Panc1 (cell line): ENCODE data around the gene INSYN2B. TPM values are rescaled to one million over a fixed set of nuclear protein-coding genes. Genes with fewer than 3 reads are reported as not detected.

Experiments
- ATAC-seq: fragments of 200-7000 bp; cut with Tn5 transposase; 2 replicates; pipeline ENCODE4 v1.9.1; 2020; ENCODE audit warnings: mild to moderate bottlenecking, moderate library complexity
- BruUV-seq: library from RNA; stranded (reverse); fragments of 400-500 nt; replicated peaks from 2 replicates; lab custom pipeline; 2021; lab: Mats Ljungman, UMichigan
- CTCF ChIA-PET: fragments of 300-600 bp; sonication (Branson Sonifier 250); formaldehyde crosslinking; loops from one replicate; lab custom pipeline; 2022; ENCODE audit warnings: antibody characterized with exemption; lab: Charles Lee
- POLR2A ChIA-PET: fragments of 300-600 bp; sonication (Branson Sonifier 250); formaldehyde crosslinking; loops from one replicate; lab custom pipeline; 2022; ENCODE audit warnings: antibody characterized with exemption; lab: Charles Lee
- DNase-seq: peaks from one replicate; pipeline ENCODE4 v3.0.0-alpha.2; 2010; ENCODE audit warnings: low read depth, low spot score
- H3K27ac ChIP-seq: 2 replicates; pipeline ENCODE4 v1.5.1; 2011; ENCODE audit warnings: mild to moderate bottlenecking, low read length, inconsistent platforms
- H3K27me3 ChIP-seq: fragments of 200-500 bp; sonication (Bioruptor generic); 2 replicates; pipeline ENCODE4 v1.6.0; 2014; ENCODE audit warnings: low read length, inconsistent platforms; ENCODE audit not compliant: control insufficient read depth, insufficient read depth
- H3K36me3 ChIP-seq: fragments of 200-500 bp; sonication (Bioruptor generic); 2 replicates; pipeline ENCODE4 v1.5.1; 2014; ENCODE audit warnings: inconsistent platforms, mild to moderate bottlenecking, low read length, moderate library complexity; ENCODE audit not compliant: control insufficient read depth, insufficient read depth
- H3K4me1 ChIP-seq: 2 replicates; pipeline ENCODE4 v1.5.1; 2011; ENCODE audit warnings: inconsistent platforms, mild to moderate bottlenecking, low read length, moderate library complexity; ENCODE audit not compliant: control insufficient read depth, insufficient read depth
- H3K4me3 ChIP-seq, 2 experiments: 2 replicates each; pipeline ENCODE4 v1.5.1; 2011 to 2012; ENCODE audit warnings: low read depth in 2 of 2, low read length in 2 of 2, mild to moderate bottlenecking in 2 of 2, inconsistent platforms in 1 of 2, moderate library complexity in 1 of 2
- H3K9me3 ChIP-seq: fragments of 200-500 bp; sonication (Bioruptor generic); 2 replicates; pipeline ENCODE4 v1.5.1; 2014; ENCODE audit warnings: low read depth, mild to moderate bottlenecking, inconsistent platforms, low read length, moderate library complexity; ENCODE audit not compliant: control insufficient read depth, insufficient read depth
- CTCF ChIP-seq: fragments of 450-650 bp; IDR thresholded peaks from 2 replicates; pipeline ENCODE4 v1.5.1; 2017; ENCODE audit warnings: mild to moderate bottlenecking
- POLR2AphosphoS5 ChIP-seq: IDR thresholded peaks from 2 replicates; pipeline ENCODE4 v1.6.1; 2012; ENCODE audit warnings: mild to moderate bottlenecking, low read depth, low read length, moderate library complexity
- REST ChIP-seq, 2 experiments: IDR thresholded peaks; 2 replicates each; pipeline ENCODE4 v1.6.1; 2011 to 2012; ENCODE audit warnings: low read depth in 2 of 2, control low read depth in 1 of 2, low read length in 1 of 2, mild to moderate bottlenecking in 1 of 2, moderate library complexity in 1 of 2; ENCODE audit not compliant: insufficient read depth in 1 of 2
- SIN3A ChIP-seq: IDR thresholded peaks from 2 replicates; pipeline ENCODE4 v1.6.1; 2012; ENCODE audit warnings: low read depth, mild to moderate bottlenecking, low read length, moderate library complexity, borderline replicate concordance; ENCODE audit not compliant: insufficient read depth
- TCF7L2 ChIP-seq: IDR thresholded peaks from 2 replicates; pipeline ENCODE4 v1.6.1; 2011; ENCODE audit warnings: mild to moderate bottlenecking, low read depth, low read length, inconsistent platforms
- in situ Hi-C: cut with HindIII; loops from 2 replicates; pipeline ENCODE4 v1.10.0; 2016; ENCODE audit warnings: low sequenced_read_pairs, low pct_unique_long_range_greater_than_20kb
- intact Hi-C: fragments of 100-400 bp; cut with micrococcal nuclease; formaldehyde crosslinking; loops from one replicate; pipeline ENCODE4 v1.10.0; 2022; ENCODE audit not compliant: unreplicated experiment
- total RNA-seq: library from RNA; stranded (reverse); gene quantifications from one replicate; pipeline ENCODE4 v1.2.1, GENCODE V29; 2021; ENCODE audit not compliant: unreplicated experiment

The INSYN2B gene
- total RNA-seq, 1 experiment from 2014 or later, result 0.28 TPM

DNA sequence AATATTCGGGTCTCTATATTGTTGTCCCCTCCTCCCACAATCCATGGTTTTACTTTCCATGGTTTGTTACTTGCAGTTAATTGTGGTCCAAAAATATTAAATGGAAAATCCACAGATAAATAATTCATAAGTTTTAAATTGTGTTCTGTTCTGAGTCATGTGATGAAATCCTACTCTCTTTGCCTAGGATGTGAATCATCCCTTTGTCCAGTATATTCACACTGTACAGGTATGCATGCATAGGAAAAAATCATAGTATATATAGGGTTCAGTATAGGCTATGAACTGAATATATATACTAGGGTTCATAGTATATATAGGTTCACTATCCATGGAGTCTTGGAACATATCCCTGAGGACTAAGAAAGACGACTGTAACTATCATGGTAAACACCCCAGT is 19.6 kb downstream of the INSYN2B start:
- Histone ChIP-seq H3K36me3 (no peaks in the 10 kb centered on the region), H3K9me3 (no peaks in the 10 kb centered on the region), H3K27ac (no peak overlapping the region), H3K4me3 (no peak overlapping the region), H3K4me1 (no peaks in the 10 kb centered on the region), H3K27me3 (no peaks in the 10 kb centered on the region)
- ChIA-PET POLR2A (no interaction called here), CTCF (no interaction called here)
- DNase-seq (no peak), ATAC-seq (no peak)
- intact Hi-C loops (no loop called here), in situ Hi-C loops (no loop called here)
- no peak for TF ChIP-seq CTCF
- no peak for TF ChIP-seq REST (IDR thresholded peaks at IDR 0.05; ENCODE audit: insufficient read depth in 1 of 2, low read depth in 2 of 2, low read length in 1 of 2)
- TF ChIP-seq POLR2AphosphoS5, result no peak
- no peak for TF ChIP-seq TCF7L2
- no peak for TF ChIP-seq SIN3A
- BruUV-seq, result no TSS peak

GRCh38 chr5:169958278-169958677 is 22.0 kb downstream of the INSYN2B start:
- Histone ChIP-seq H3K4me3 (no peak overlapping the region), H3K9me3 (no peaks in the 10 kb centered on the region), H3K27ac (no peak overlapping the region), H3K36me3 (no peaks in the 10 kb centered on the region), H3K4me1 (no peaks in the 10 kb centered on the region), H3K27me3 (no peaks in the 10 kb centered on the region; the same call in 1 of the 2 replicates)
- POLR2A ChIA-PET, result no interaction called here
- CTCF ChIA-PET, result no interaction called here
- DNase-seq, result no peak
- in situ Hi-C loops, result no loop called here
- TF ChIP-seq POLR2AphosphoS5 (no peak), SIN3A (no peak), TCF7L2 (no peak), REST (IDR thresholded peaks at IDR 0.05; ENCODE audit: insufficient read depth in 1 of 2, low read depth in 2 of 2, low read length in 1 of 2) (no peak), CTCF (no peak)
- no TSS peak for BruUV-seq
- intact Hi-C loops, result no loop called here
- no peak for ATAC-seq
